T-helper 2 cell (primary cell): ENCODE measurements around the gene DNAJC11.
"Not testable (repeated sequence)": the region's sequence is repeated elsewhere in the genome, so short reads cannot be mapped to it uniquely, and the experiment has no call there.

Source experiments
- DNase-seq, 5 experiments: peaks; one replicate each; pipeline versions ENCODE4 v3.0.0 to v3.0.0-alpha.2; 2012 to 2022

Gene DNAJC11

DNA sequence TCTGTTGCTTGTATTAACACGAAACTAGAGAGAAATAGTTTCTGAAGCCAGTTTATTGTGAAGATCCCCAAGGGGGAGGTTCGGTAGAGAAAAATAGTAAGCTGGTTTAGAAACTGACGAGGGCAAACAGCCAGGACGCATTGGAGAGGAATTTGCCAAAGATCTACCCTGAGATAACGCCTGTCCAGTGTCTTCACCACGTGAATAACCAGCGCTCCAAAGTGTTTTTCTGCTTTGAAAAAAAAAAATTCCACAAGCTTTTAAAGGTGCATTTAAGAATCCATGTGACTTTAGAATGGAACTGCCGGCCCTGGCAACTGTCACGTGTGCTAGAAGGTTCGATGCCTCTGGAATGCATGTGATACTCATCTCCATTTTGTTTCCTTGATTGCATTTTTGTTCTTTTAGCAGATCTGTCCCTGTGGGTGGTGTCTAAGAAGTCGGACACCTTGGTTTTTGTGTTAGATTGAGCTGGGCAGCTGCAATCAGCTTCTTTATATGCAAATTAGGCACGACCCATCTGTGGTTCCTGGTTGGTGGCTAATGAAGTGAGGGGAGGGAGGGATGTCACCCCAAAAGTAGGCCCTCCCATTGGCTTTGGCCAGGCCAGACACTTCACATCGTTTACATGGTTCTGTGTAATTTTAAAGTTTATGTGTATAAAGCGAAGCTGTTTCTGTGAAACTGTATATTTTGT, 78.2 kb downstream of the DNAJC11 start:
- no peak for DNase-seq

DNA sequence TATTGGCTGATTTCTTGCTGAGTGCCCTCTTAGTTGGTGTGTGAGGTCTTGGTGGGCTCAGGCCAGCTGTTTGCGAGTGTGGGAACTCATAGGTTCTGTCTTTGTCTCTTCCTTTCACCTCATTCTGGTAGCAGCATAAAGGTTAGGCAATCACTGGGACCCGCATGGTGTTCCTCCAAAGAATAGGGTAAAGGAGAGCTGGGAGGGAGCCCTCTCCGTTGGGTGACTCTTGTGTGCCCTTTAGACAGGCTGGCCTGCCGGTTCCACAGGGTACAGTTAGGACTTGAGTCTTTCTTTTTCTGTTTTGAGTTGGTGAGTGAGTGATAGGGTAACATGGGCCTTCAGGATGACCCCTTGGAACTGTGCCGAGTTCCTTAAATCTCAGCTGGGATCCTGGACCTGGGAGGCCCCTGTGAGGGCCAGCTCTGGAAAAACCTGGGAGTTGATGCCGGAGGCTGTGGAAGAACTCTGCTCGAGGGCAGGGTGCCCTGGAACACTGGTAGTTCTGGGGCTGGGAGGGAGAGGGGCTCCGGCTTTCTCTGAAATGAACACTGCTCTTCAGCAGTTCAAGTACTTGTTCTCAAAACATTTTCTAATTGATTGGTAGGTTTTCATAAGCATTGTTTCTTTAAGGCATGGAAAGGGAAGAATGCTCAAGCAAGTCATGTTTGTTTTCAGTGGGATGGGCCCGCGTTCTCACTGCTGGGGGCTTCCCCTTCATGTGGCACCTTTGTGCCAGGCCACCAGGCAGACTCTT, 79.0 kb downstream of the DNAJC11 start:
- no peak for DNase-seq

DNA sequence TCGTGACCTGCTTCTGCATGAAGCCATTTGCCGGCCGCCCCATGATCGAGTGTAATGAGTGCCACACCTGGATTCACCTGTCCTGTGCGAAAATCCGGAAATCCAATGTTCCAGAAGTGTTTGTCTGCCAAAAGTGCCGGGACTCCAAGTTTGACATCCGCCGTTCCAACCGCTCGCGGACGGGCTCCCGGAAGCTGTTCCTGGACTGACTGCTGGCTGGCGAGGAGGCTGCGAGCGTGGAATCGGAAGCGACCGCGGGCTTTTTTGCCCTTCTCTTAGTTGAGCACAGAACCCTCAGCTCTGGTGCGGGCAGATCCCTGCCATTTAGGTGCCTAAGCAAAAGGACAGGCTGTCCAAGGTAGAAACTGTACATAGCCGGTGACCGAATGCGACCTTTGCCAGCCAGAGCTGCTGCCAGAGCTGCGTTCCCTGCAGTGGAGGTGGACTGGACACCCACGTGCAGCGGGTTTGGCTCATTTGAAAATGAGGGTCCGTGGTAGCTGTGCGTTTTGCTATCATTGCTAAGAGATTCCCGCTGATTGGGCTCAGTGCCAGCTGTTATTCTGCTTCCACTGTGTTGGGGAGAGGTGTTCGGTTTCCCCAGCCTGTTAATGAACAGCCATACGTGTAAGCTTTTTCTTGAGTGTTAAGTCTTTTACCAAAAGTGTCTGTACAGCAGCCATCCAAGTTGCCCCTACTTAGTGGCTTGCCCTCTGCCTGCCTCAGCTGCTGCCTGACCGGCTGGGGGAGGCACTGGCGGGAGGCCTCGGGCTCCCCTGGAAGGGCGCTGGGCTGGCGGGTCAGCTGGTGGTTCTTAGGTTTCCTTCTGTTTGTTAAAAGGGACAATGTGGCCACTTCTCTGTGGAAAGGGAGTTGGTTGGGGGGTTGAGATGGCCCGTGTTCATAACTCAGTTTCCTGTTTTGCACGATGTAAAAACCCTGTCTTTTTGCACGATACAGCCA, 79.9 kb downstream of the DNAJC11 start:
- DNase-seq = no peak

GRCh38 chr1:6619045-6619444, 82.6 kb downstream of the DNAJC11 start:
- no peak for DNase-seq

DNA sequence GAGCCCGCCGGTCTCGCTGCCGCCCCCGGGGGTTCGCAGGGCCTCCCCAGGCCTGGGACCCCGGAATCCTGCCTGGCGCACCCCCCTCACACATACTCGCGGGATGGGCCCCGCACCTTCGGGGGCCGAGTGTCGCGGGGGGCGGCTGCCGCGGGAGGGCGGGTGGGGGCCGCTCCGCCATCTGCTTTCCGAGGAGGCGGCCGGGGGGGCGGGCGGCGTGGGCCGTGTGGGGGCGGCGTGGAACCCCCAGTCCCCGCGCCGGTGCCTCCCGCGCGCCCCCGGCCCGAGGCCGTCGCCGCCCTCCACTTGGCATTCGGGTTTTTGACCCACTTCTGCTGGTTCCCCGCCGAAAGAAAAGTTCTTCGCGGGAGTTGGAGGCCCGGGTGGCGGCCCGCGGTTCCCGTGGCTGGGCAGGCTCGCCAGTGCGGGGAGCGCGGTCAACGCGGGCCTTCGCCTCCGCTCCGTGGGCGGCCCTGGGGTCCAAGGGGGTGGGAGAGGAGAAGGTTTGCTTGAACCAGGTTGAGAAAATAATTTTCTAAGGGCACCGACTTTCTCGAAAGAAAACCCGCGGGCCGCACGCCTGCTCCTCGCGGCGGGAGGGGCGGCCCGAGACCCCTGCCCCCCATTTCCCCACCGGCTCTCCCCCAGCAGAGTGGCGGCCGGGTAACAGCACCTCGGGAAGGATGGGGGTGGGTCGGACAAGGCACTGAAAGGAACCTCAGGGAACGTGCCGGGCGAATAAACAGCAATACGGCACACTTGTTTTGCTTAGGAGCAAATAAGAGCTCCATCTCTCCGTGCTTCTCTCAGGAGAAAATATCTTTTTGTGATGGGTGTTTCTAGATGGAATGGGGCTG, 86.5 kb downstream of the DNAJC11 start:
- DNase-seq = no peak

- DNase-seq = peak; percentile 27 to 54 (median 42)
Observed at GRCh38 chr1:6614019-6614928, 87.3 kb downstream of the DNAJC11 start.

- DNase-seq = peak; percentile 98 to 100 (median 99)
Observed at GRCh38 chr1:6613361-6614018, 88.1 kb downstream of the DNAJC11 start, which contains the start of gene PHF13. TSS of gene PHF13 (plus strand) at chr1:6613731. CDS start at chr1:6614067, 336 bp downstream.

- no peak for DNase-seq
Observed at GRCh38 chr1:6612641-6613360, 88.8 kb downstream of the DNAJC11 start.

GRCh38 chr1:6603915-6604558, 97.6 kb downstream of the DNAJC11 start:
- peak in 1 of 5 experiments; percentile 51 for DNase-seq

- DNase-seq = peak in 3 of 5 experiments; percentile 47 to 76 (median 67)
Observed at GRCh38 chr1:6603238-6603914, 98.2 kb downstream of the DNAJC11 start.

DNA sequence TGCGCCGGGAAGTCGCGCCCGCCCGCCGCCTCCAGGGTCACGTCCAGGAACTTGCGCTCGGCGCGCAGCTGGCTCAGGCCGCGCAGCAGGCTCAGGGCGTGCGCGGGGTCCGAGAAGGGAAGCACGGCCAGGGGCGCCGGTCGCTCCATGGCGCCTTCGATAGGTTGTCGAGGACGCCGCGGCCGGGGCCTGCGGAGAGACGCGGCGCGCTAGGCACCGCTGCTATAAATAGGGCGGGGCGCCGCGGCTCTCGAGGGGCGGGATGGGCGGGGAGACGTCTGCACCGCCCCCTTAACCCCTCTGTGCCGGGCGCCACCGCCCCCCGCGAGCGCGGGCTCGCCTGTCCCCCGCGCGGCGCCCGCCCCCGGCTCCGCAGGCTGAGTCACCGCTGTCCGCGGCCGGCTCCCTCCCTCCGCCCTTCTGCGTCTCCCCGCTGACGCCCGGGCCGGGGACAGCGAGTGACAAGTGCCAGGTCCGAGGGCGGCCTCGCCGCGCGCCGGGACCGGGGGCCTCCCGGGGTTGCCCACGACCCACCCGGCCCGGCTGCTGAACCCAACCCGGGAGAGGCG, 98.9 kb downstream of the DNAJC11 start, which contains the start of gene KLHL21:
Gene KLHL21 (minus strand): TSS at position 201 of the 569 bp plus-strand sequence. CDS start 52 bp downstream, at position 149.
- peak; percentile 64 to 90 (median 77) for DNase-seq

DNA sequence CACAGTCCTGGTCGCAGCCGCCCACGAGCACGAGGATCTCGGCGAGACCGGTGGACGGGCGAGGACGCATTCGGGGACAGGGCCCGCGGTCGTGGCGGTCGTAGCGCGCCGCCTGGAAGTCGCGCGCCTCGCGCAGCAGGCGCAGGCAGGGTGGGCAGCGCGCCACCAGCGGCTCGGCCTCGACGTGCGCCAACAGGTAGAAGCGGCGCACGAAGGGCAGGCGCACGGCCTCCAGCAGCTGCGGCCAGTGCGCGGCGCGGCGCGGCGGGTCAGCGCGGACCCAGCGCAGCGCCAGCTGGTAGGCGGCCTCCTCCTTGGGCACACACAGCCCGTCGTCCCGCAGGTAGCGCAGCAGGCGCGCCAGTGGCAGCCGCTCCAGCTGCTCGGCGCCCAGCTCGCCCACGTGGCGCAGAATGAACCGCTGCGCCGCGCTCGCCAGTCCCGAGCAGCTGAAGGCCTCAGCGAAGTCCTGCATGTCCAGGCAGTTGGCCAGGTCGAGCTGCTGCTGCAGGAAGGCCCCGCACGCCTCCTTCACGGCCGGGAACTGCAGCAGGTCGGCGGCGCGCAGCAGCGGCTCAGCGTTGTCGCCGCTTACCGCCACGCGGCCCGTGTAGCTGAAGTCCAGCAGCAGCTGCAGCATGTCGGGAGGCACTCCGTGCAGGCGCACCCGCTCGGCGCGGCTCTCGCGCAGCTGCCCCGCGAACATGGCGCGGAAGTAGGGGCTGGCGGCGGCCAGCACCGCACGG, 99.5 kb downstream of the DNAJC11 start:
- peak in 2 of 5 experiments; percentile 21 to 63 for DNase-seq

DNA sequence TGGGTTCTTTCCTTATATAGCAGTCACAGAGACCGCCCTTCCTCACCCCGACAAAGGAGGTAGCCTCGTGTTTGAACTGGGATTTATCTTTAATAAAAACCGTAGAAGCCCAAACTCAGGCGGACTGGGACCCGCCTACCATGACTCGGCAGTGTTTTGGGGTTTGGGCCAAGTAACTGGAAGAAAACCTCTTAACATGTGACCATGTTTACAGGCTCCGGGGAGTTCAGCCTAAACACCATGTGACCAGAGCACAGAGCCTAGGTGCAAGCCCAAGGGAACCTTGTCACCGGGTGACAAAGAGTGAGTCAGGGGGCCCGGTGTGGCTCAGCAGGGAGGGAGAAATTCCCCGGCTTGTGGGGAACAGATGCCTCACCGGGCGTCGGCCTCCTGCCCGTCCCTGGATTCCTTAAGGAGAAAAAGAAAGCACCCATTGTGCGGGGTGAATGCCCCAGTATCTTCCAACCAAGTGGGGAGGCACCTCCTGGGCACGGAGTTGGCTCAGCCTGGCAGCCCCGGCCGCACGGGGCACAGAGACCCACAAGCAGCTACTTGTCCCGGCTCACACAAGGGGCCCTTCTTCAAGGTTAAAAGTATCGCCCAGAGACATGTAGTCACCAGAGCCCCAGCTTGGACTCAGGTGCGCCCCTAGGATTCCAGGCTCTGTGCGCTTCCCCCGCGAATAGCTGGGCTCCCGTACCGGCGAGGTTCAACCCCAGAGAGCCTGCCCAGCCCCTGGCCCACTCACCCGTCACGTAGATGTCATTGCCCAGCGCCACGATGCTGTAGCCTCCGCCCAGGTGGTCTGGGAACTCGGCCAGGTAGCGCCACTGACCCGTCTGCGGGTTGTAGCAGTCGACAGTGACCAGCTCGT, 100.3 kb downstream of the DNAJC11 start:
- peak in 4 of 5 experiments; percentile 57 to 89 (median 70) for DNase-seq

GRCh38 chr1:6600410-6601048, 101.1 kb downstream of the DNAJC11 start:
- DNase-seq = no peak

DNA sequence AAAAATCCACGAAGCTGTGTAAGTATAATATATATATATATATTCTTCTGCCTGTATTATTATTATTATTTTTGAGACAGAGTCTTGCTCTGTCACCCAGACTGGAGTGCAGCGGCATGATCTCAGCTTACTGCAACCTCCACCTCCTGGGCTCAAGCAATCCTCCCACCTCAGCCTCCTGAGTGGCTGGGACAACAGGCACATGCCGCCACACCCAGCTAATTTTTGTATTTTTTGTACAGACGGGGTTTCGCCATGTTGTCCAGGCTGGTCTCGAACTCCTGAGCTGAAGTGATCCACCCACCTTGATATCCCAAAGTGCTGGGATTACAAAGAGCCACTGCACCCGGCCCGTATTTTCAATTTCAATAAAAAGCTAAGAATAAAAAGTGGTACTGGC, 101.6 kb downstream of the DNAJC11 start:
- not testable (repeated sequence) for DNase-seq
